Astrocyte of the cerebellum (primary cell): ENCODE results near the gene JMJD1C.

Source experiments
- DNase-seq: peaks from one replicate; pipeline ENCODE4 v3.0.0-alpha.2; 2011; ENCODE audit warnings: low read depth
- H3K4me3 ChIP-seq: 2 replicates; pipeline ENCODE4 v1.5.1; 2011; ENCODE audit warnings: mild to moderate bottlenecking, low read depth, low read length, moderate library complexity
- CTCF ChIP-seq: IDR thresholded peaks from 2 replicates; pipeline ENCODE4 v1.5.1; 2012; ENCODE audit warnings: low read length, low read depth, moderate library complexity, mild to moderate bottlenecking; ENCODE audit errors: missing control alignments
- in situ Hi-C: cut with HindIII; loops from 2 replicates; pipeline ENCODE4 v1.10.0; 2017; ENCODE audit warnings: low sequenced_read_pairs

Gene JMJD1C

GRCh38 chr10:63431962-63432797 is 33.6 kb downstream of the JMJD1C start:
- in situ Hi-C loops: no loop called here
- H3K4me3 ChIP-seq: no peak overlapping the region
- DNase-seq: no peak
- no peak for TF ChIP-seq CTCF

DNA sequence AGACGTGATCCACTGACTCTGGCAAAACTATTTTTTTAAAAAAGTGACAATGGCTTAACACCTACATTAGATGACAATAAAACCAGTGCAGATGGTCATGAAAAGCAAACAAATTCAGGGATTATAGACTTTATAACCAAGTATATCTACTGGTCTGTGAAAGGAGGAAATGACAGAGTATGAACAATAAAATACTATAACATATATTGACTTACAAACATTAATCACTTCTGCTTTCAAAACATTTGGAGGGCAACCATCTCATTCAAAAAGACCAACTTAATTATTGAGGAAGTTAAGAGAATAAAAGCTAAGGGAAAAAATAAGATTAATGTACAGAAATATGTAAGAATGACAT is 34.8 kb downstream of the JMJD1C start:
- no peak for DNase-seq
- H3K4me3 ChIP-seq: no peak overlapping the region
- TF ChIP-seq CTCF: no peak
- in situ Hi-C loops: no loop called here

GRCh38 chr10:63430091-63430998 is 35.4 kb downstream of the JMJD1C start:
- H3K4me3 ChIP-seq: no peak overlapping the region
- in situ Hi-C loops: no loop called here

GRCh38 chr10:63429281-63429680 is 36.5 kb downstream of the JMJD1C start:
- no peak overlapping the region for H3K4me3 ChIP-seq
- DNase-seq: peak; percentile 40
- TF ChIP-seq CTCF: no peak
- in situ Hi-C loops: no loop called here

More at GRCh38 chr10:63430091-63430998, 35.4 kb downstream of the JMJD1C start:
- DNase-seq: peak; percentile 16
- TF ChIP-seq CTCF: no peak

GRCh38 chr10:63427013-63427412 is 38.8 kb downstream of the JMJD1C start:
- no peak overlapping the region for H3K4me3 ChIP-seq
- TF ChIP-seq CTCF: no peak
- in situ Hi-C loops: no loop called here
- no peak for DNase-seq

DNA sequence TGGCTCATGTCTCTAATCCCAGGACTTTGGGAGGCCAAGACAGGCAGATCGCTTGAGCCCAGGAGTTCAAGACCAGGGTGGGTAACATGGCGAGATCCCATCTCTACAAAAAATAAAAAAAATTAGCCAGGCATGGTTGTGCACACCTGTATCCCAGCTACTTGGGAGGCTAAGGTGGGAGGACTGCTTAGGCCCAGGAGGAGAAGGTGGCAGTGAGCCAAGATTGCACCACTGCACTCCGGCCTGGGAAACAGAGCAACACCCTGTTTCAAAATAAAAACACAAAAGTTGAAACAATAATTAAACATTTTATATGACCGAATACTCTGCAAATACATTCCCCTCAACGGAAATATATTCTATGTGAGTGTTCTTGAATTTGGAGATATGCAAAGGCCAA is 40.3 kb downstream of the JMJD1C start:
- no peak for TF ChIP-seq CTCF
- in situ Hi-C loops: no loop called here
- no peak for DNase-seq

More for the DNA sequence above, 40.3 kb downstream of the JMJD1C start:
- H3K4me3 ChIP-seq: no peak overlapping the region
